SW 1271 (cell line): ENCODE results near the gene KCNH2.

Experiments used
- DNase-seq, 2 experiments: peaks; one replicate each; lab custom pipeline; 2025; lab: John Stamatoyannopoulos, UW

KCNH2 gene

DNA sequence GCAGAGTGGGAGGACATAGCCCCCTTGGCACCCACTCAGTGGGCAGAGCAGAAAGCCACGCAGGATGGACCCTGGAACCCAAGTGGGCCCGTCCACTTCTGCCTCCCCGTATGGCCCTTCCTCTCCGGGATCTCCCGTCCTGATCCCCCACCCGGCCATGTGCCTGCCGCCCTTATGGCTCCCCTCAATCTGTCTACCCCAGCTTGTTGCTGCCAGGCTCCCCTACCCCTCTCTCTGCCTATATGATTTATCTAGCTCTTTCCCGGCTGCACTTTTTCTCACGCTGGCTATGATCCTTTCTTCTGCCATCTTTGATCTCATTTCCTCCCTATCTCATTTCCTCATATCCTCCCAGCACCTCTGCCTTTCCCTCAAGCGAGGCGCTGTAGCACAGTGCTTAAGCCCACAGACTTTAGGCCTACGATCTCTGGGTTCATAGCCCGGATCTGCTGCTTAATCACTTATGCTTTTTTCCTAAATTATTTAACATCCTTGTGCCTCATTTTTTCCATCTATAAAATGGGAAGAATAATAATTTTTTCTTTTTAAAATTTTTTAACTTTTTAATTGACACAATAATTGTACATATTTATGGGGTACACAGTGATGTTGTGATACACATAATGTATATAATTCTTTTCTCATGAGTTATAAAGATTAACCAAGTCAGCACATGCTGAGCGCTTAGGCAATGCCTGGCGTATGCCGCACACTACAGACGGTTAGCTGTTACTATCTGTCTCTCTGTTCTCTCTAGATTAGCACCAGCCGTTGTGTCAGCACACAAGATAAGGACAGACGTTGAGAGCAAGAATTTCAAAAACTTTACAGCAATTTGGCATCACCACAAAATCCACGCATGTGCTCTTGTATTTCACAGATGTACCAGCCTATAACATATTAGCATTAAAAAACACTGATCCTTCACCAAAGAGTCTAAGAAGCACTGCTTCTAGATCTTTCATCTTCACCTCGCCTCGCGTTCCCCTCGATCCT is 18.1 kb downstream of the KCNH2 start:
- DNase-seq: no peak

DNA sequence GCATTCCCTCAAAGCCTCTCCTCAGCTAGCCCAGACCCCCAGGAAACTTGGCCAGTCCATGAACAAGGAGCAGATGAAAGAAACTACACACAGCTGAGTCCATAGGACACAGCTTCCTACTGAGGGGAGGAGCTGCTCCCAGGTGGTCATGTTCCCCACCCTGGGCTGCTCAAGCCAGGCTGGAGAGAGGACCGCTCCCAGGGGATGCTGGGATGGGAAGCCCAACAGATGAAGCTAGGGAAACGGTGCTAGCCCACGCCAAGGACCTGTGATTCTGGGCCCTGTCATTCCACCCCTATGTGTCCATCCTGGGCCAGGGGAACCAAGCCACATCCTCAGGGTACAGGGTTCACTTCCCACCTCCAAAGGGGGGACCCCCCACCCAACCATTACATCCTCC is 19.0 kb downstream of the KCNH2 start:
- DNase-seq: no peak

GRCh38 chr7:150958597-150958996 is 19.5 kb downstream of the KCNH2 start:
- DNase-seq: no peak

DNA sequence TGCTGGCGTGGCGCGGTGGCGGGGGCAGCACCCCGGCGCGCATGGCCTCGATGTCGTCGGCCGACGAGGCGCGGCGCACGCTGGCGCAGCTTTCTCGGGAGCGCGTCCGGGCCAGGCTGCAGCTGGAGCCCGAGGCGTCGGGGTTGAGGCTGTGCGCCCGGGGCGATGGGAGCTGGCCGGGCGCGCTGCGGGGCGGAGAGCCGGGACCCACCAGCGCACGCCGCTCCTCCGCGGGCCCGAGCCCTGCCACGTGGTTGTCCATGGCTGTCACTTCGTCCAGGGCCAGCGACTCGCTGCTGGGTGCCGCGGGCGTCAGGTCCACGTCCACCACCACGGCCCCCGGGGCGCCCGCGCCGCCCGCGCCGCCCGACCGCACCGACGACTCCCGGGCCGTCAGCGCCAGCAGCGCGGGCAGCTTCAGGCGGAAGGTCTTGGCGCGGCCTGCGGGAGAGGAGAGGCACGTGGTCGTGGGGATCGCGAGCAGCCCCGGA is 20.0 kb downstream of the KCNH2 start:
- no peak for DNase-seq

DNA sequence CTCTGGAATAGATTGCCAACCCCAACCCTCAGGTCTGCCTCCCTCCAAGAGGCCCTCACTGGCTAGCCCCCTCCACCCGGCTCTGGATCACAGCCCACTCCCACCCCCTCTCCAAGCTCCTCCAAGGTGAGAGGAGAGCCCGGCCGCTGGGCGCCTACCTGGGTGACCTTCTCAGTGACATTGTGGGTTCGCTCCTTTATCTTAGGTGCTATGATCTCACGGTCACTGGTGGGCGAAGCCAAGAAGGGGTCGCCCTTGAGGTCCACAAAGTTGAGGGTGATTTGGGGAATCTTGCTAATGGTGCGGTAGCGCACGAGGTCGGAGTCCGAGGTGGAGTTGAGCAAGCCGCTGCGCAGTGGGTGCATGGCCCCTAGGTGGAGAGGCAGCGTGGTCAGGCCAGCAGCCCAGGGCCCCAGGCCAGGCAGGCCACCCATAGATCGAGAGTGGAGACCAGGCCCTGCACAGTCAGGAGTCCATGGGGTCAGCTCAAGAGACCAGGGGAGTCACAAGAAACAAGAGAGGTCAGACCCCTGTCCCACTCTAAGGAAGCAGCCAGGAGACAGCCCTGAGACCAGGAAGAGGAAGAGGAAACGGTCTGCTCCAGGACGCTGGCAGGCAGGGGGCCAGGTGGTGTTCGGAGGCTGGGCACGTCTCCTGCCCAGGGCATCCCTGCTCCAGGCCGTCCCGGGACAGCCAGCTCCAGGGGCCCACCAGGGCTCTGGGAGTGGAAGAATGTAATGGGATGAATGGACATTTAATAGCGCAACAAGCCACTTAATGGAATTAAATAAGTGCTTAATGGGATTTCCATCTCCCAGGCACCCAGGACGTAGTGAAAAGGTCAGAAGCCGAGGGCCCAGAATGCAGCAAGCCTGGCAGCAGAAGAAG is 20.7 kb downstream of the KCNH2 start:
- no peak for DNase-seq

- no peak for DNase-seq
Measured at GRCh38 chr7:150956395-150957132, 21.6 kb downstream of the KCNH2 start.

DNA sequence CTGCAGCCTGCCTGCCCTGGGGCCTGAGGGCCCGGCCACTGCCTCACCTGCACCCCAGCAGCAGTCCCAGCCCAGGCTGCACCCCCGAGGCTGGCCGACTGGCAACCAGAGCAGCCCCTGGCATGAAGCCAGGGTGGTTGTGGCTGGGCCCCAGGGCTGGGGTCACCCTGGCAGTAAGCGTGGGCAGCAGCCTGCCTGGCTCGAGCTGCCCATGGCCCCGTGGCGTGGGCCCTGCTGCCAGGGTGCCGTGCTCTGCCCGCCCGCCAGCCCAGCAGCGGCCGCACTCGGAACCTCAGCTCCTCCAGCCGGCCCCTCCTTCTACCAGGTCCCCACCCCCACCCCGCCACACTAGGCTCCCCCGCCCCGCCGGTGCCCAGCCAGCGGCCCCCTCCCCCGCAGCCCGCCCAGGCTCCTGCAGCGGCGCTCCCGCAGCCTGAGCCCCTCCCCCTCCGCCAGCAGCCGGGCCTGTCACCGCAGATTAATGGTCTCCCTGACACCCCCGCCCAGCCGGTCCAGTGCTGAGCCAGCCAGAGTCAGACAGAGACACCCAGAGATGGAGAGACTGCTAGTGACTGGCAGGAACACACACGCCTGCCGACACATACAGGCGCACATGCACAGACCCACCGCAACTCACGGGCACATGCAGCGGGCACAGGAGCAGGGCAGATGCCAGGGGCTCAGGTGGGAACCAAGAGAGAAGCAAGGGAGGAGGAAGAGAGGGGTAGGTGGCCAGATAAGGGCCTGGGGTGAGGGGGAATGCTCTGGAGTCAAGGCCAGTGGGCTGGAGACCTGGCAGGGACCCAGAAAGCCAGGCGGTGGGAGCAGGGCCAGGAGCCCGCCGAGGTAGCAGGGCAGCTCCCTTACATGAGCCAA is 22.4 kb downstream of the KCNH2 start:
- DNase-seq: no peak

- DNase-seq: no peak
Measured at GRCh38 chr7:150954986-150955518, 23.1 kb downstream of the KCNH2 start.

- DNase-seq: no peak
Measured at GRCh38 chr7:150954201-150954985, 23.7 kb downstream of the KCNH2 start.

- no peak for DNase-seq
Measured at GRCh38 chr7:150953061-150953997, 24.8 kb downstream of the KCNH2 start.

DNA sequence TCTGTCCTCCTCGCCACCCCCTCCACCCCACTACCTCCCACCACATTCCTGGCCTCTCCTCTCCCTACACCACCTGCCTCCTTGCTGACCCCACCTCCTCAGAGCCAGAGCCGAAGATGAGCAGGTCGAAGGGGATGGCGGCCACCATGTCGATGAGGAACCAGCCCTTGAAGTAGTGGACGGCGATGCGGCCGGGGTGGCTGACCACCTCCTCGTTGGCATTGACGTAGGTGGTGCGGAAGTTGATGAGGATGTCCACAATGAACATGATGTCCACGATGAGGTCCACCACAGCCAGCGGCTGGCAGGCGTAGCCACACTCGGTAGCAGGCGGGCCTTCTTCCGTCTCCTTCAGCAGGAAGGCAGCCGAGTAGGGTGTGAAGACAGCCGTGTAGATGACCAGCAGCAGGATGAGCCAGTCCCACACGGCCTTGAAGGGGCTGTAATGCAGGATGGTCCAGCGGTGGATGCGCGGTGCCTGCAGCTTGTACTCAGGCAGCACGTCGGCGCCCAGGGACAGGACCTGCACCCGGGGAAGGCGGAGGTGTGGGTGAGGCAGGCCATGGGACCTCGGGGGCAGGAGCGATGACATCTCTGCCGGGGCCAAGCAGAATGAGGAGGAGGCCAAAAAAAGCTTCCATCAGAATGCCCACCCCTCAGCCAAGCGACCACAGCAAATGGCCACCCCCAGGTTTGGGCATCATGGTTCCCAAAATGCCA is 25.6 kb downstream of the KCNH2 start:
- no peak for DNase-seq

GRCh38 chr7:150951521-150951920 is 26.6 kb downstream of the KCNH2 start:
- DNase-seq: no peak

DNA sequence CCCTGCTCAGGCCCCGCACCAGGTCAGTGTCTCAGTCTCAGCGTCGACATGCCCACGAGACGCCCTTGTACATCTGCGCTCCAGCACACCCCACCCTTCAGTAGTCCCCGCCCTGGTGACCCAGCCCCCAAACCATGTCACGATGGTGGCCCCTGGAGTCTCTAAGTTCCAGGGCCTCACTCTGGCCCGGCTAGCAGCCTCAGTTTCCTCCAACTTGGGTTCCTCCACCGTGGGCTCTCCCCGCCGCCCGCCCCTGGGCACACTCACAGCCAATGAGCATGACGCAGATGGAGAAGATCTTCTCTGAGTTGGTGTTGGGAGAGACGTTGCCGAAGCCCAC is 27.0 kb downstream of the KCNH2 start:
- DNase-seq: no peak

DNA sequence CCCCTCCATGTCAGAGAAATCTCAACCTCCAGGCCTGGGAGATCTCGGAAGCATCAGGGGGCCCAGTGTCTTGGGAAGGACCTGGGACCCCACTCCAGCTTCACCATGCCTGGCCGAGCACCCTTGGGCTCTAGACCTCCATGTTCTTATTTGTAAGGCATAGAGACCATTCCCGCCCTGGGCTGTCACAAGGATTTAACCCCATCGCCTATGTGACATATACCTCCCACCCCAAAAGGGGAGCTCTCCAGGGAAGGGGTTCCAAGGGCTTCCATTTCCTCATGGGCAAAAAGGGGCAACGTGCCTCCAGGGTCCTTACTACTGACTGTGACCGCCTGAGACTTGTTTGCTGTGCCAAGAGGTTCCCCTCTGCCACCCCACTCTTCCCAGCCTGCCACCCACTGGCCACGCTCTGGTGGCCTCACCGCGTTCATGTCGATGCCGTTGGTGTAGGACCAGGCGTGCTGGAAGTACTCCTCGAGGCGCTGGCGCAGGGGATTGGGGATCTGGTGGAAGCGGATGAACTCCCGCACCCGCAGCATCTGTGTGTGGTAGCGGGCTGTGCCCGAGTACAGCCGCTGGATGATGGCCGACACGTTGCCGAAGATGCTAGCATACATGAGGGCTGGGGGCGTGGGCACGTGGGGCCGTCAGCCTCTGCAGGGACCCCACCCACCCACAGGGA is 27.5 kb downstream of the KCNH2 start:
- no peak for DNase-seq

- DNase-seq: no peak
Measured at GRCh38 chr7:150949971-150950491, 28.1 kb downstream of the KCNH2 start.

GRCh38 chr7:150949564-150949963 is 28.6 kb downstream of the KCNH2 start:
- no peak for DNase-seq

- no peak for DNase-seq
Measured at GRCh38 chr7:150948791-150949251, 29.3 kb downstream of the KCNH2 start.
